Gastrocnemius medialis (tissue), 4 donors: ENCODE results near the gene CD1D. TPM values are rescaled to one million over a fixed set of nuclear protein-coding genes. Genes with fewer than 3 reads are reported as not detected.

Experiments
- ATAC-seq, 2 donors: fragments of 150-250 bp; one replicate each; pipeline ENCODE4 v1.9.1; 2016
- DNase-seq, 2 donors: peaks; one replicate each; pipeline ENCODE4 v3.0.0-alpha.2; 2019
- H3K27ac ChIP-seq, 4 donors: fragments of 200-600 bp; sonication (generic); 1 replicate in 1 of 4; 2 replicates in 3 of 4; pipeline ENCODE4 v1.5.1; 2016 to 2018; ENCODE audit warnings: mild to moderate bottlenecking in 2 of 4, moderate library complexity in 1 of 4
- H3K27me3 ChIP-seq, 3 donors: fragments of 200-600 bp; sonication (generic) in 2 of 3; 1 replicate in 1 of 3; 2 replicates in 2 of 3; pipeline versions ENCODE4 v1.5.1 to v1.6.0; 2016 to 2019; ENCODE audit warnings: mild to moderate bottlenecking in 1 of 3, moderate library complexity in 1 of 3
- H3K36me3 ChIP-seq, 2 donors: fragments of 200-600 bp; sonication (generic) in 1 of 2; one replicate each; pipeline ENCODE4 v1.5.1; 2017 to 2018
- H3K4me1 ChIP-seq, 2 donors: fragments of 200-600 bp; sonication (generic) in 1 of 2; one replicate each; pipeline ENCODE4 v1.5.1; 2016 to 2017; ENCODE audit warnings: mild to moderate bottlenecking in 2 of 2
- H3K4me3 ChIP-seq, 4 donors: fragments of 200-600 bp; sonication (generic) in 3 of 4; 1 replicate in 1 of 4; 2 replicates in 3 of 4; pipeline ENCODE4 v1.5.1; 2016 to 2019; ENCODE audit warnings: mild to moderate bottlenecking in 2 of 4
- H3K9me3 ChIP-seq, 3 donors: fragments of 200-600 bp; sonication (generic) in 2 of 3; 1 replicate in 1 of 3; 2 replicates in 2 of 3; pipeline ENCODE4 v1.5.1; 2016 to 2019
- CTCF ChIP-seq, 5 experiments: fragments of 450-650 bp in 3 of 5; fragments of 200-600 bp in 2 of 5; sonication (generic) in 2 of 5; IDR thresholded peaks in 4 of 5; conservative IDR thresholded peaks in 1 of 5; 1 replicate in 4 of 5; 2 replicates in 1 of 5; pipeline ENCODE4 v1.5.1; 2016 to 2019; ENCODE audit warnings: antibody characterized with exemption in 5 of 5, mild to moderate bottlenecking in 3 of 5, moderate library complexity in 3 of 5
- POLR2A ChIP-seq, 2 donors: fragments of 450-650 bp; IDR thresholded peaks; one replicate each; pipeline ENCODE4 v1.6.1; 2017; ENCODE audit warnings: antibody characterized with exemption in 2 of 2, mild to moderate bottlenecking in 2 of 2, moderate library complexity in 2 of 2
- in situ Hi-C, 4 donors: fragments of 200-750 bp; cut with MboI; loops; one replicate each; pipeline versions ENCODE4 v1.15.0 to v1.8.0; 2017; ENCODE audit warnings: low sequenced_read_pairs in 4 of 4
- intact Hi-C: fragments of 100-400 bp; cut with DNase I; formaldehyde crosslinking; loops from one replicate; pipeline ENCODE4 v1.15.1; 2023; ENCODE audit warnings: low total_unique reads
- total RNA-seq, 4 donors: library from RNA; depleted of rRNA; stranded (reverse); fragments of >200 nt; gene quantifications; one replicate each; pipeline versions ENCODE4 v1.1.0 to v1.2.3, GENCODE V29; 2016

CD1D gene
- total RNA-seq, 4 donors from 2014 or later: 0.58 to 0.82 TPM; not detected in 2

GRCh38 chr1:158185770-158186169 lies 5.1 kb downstream of the CD1D start:
- DNase-seq (no peak), ATAC-seq (no peak)
- no peak for TF ChIP-seq POLR2A (IDR thresholded peaks at IDR 0.05)
- no peak for TF ChIP-seq CTCF (IDR thresholded peaks at IDR 0.05 in 4 of 5, conservative IDR thresholded peaks at IDR 0.05 in 1 of 5)
- Histone ChIP-seq H3K27ac (no peak overlapping the region), H3K4me1 (peaks cover 0 to 10% of the 10 kb centered on the region in 2 donors), H3K9me3 (no peaks in the 10 kb centered on the region), H3K36me3 (no peaks in the 10 kb centered on the region), H3K27me3 (peaks cover 0 to 17% (median 6%) of the 10 kb centered on the region in 3 donors), H3K4me3 (no peak overlapping the region)
- in situ Hi-C loops: loop anchor here in 1 of 4 donors (25.0 kb wide), 1 partner anchor 802 kb away; no protein-coding TSS in a partner anchor
- intact Hi-C loops: no loop called here

GRCh38 chr1:158186180-158186579 lies 5.5 kb downstream of the CD1D start:
- peaks cover 0 to 6% of the 10 kb centered on the region in 2 donors for H3K4me1 ChIP-seq
- H3K27ac ChIP-seq: no peak overlapping the region
- TF ChIP-seq POLR2A (IDR thresholded peaks at IDR 0.05) (no peak), CTCF (IDR thresholded peaks at IDR 0.05 in 4 of 5, conservative IDR thresholded peaks at IDR 0.05 in 1 of 5) (no peak)
- in situ Hi-C loops: loop anchor here in 1 of 4 donors (25.0 kb wide), 1 partner anchor 801 kb away; no protein-coding TSS in a partner anchor
- peaks cover 4 to 19% (median 6%) of the 10 kb centered on the region in 3 donors for H3K27me3 ChIP-seq
- intact Hi-C loops: no loop called here
- no peaks in the 10 kb centered on the region for H3K9me3 ChIP-seq
- no peaks in the 10 kb centered on the region for H3K36me3 ChIP-seq
- no peak for DNase-seq
- no peak overlapping the region for H3K4me3 ChIP-seq
- no peak for ATAC-seq

- Histone ChIP-seq H3K4me1 (no peaks in the 10 kb centered on the region), H3K4me3 (no peak overlapping the region), H3K27me3 (peaks cover 0 to 12% (median 7%) of the 10 kb centered on the region in 3 donors), H3K9me3 (no peaks in the 10 kb centered on the region), H3K27ac (no peak overlapping the region), H3K36me3 (no peaks in the 10 kb centered on the region)
- ATAC-seq (no peak), DNase-seq (no peak)
- intact Hi-C loops: no loop called here
- in situ Hi-C loops: loop anchor here in 1 of 4 donors (25.0 kb wide), 1 partner anchor 799 kb away; no protein-coding TSS in a partner anchor
- TF ChIP-seq CTCF (IDR thresholded peaks at IDR 0.05 in 4 of 5, conservative IDR thresholded peaks at IDR 0.05 in 1 of 5) (no peak), POLR2A (IDR thresholded peaks at IDR 0.05) (no peak)
Measured at GRCh38 chr1:158188611-158189010, 7.9 kb downstream of the CD1D start.

- Histone ChIP-seq H3K27me3 (peaks cover 0 to 7% (median 4%) of the 10 kb centered on the region in 3 donors), H3K9me3 (no peaks in the 10 kb centered on the region), H3K27ac (no peak overlapping the region), H3K36me3 (no peaks in the 10 kb centered on the region), H3K4me1 (no peaks in the 10 kb centered on the region), H3K4me3 (no peak overlapping the region)
- no peak for DNase-seq
- intact Hi-C loops (no loop called here), in situ Hi-C loops (loop anchor here in 1 of 4 donors (25.0 kb wide), 1 partner anchor 798 kb away; no protein-coding TSS in a partner anchor)
- TF ChIP-seq CTCF (IDR thresholded peaks at IDR 0.05 in 4 of 5, conservative IDR thresholded peaks at IDR 0.05 in 1 of 5) (no peak), POLR2A (IDR thresholded peaks at IDR 0.05) (no peak)
- ATAC-seq: no peak
Measured at GRCh38 chr1:158189624-158190023, 8.9 kb downstream of the CD1D start.

- DNase-seq (no peak), ATAC-seq (no peak)
- no peak overlapping the region for H3K27ac ChIP-seq
- no peaks in the 10 kb centered on the region for H3K4me1 ChIP-seq
- in situ Hi-C loops: loop anchor here in 1 of 4 donors (25.0 kb wide), 1 partner anchor 796 kb away; no protein-coding TSS in a partner anchor
- intact Hi-C loops: no loop called here
- H3K36me3 ChIP-seq: no peaks in the 10 kb centered on the region
- H3K27me3 ChIP-seq: peaks cover 0 to 7% (median 4%) of the 10 kb centered on the region in 3 donors
- no peak for TF ChIP-seq POLR2A (IDR thresholded peaks at IDR 0.05)
- TF ChIP-seq CTCF (IDR thresholded peaks at IDR 0.05 in 4 of 5, conservative IDR thresholded peaks at IDR 0.05 in 1 of 5): no peak
- H3K9me3 ChIP-seq: no peaks in the 10 kb centered on the region
- no peak overlapping the region for H3K4me3 ChIP-seq
Measured at GRCh38 chr1:158191299-158191698, 10.6 kb downstream of the CD1D start.
